Activated B cell treated with CpG ODN at 0.5 μM for 24 hours (primary cell): ENCODE data around the gene PRCC. TPM values are rescaled to one million over a fixed set of nuclear protein-coding genes. Genes with fewer than 3 reads are reported as not detected.

Source experiments
- ATAC-seq: fragments of 200-7000 bp; cut with Tn5 transposase; one replicate; pipeline ENCODE4 v1.10.0; 2021; ENCODE audit warnings: low read depth, mild to moderate bottlenecking, moderate library complexity
- CTCF ChIA-PET: fragments of 350-600 bp; sonication (Branson Sonifier 250); formaldehyde crosslinking; loops from one replicate; lab custom pipeline; 2021; ENCODE audit warnings: antibody characterized with exemption; lab: Charles Lee
- POLR2A ChIA-PET: fragments of 350-600 bp; sonication (Branson Sonifier 250); formaldehyde crosslinking; loops from one replicate; lab custom pipeline; 2021; ENCODE audit warnings: antibody characterized with exemption; lab: Charles Lee
- DNase-seq: peaks from one replicate; pipeline ENCODE4 v3.0.0; 2022
- H3K27ac Mint-ChIP-seq: one replicate; pipeline ENCODE4 v1.8.0; 2020; ENCODE audit warnings: mixed read lengths
- H3K27me3 Mint-ChIP-seq: one replicate; pipeline ENCODE4 v1.8.0; 2021; ENCODE audit warnings: mixed read lengths
- H3K36me3 Mint-ChIP-seq: one replicate; pipeline ENCODE4 v1.8.0; 2021; ENCODE audit warnings: low read depth, mixed read lengths
- H3K4me1 Mint-ChIP-seq: one replicate; pipeline ENCODE4 v1.8.0; 2021; ENCODE audit warnings: mixed read lengths
- H3K4me3 Mint-ChIP-seq: one replicate; pipeline ENCODE4 v1.8.0; 2020; ENCODE audit warnings: mild to moderate bottlenecking, mixed read lengths
- H3K9me3 Mint-ChIP-seq: one replicate; pipeline ENCODE4 v1.8.0; 2020; ENCODE audit warnings: mixed read lengths
- CTCF ChIP-seq: fragments of 200-600 bp; IDR thresholded peaks from one replicate; pipeline ENCODE4 v1.8.0; 2022; ENCODE audit warnings: antibody characterized with exemption, mild to moderate bottlenecking
- intact Hi-C: fragments of 100-400 bp; cut with micrococcal nuclease; formaldehyde crosslinking; loops from one replicate; pipeline ENCODE4 v1.15.1; 2024
- total RNA-seq: library from RNA; stranded (reverse); gene quantifications from 2 replicates; pipeline ENCODE4 v1.2.3, GENCODE V29; 2022

PRCC gene
- total RNA-seq, 1 donor from 2014 or later, result 81.4 TPM

- Mint-ChIP-seq H3K9me3 (no peaks in the 10 kb centered on the region), H3K36me3 (no peaks in the 10 kb centered on the region), H3K4me1 (no peaks in the 10 kb centered on the region), H3K4me3 (no peak overlapping the region), H3K27me3 (peaks cover 32% of the 10 kb centered on the region), H3K27ac (no peak overlapping the region)
- POLR2A ChIA-PET, result no interaction called here
- intact Hi-C loops, result no loop called here
- no peak for TF ChIP-seq CTCF
- CTCF ChIA-PET, result no interaction called here
- DNase-seq (no peak), ATAC-seq (no peak)
Observed at GRCh38 chr1:156828400-156829124, 61.2 kb downstream of the PRCC start.

GRCh38 chr1:156832434-156832833 is 65.1 kb downstream of the PRCC start:
- H3K27me3 Mint-ChIP-seq, result peaks cover 47% of the 10 kb centered on the region
- no peaks in the 10 kb centered on the region for H3K36me3 Mint-ChIP-seq
- intact Hi-C loops, result no loop called here
- no peaks in the 10 kb centered on the region for H3K9me3 Mint-ChIP-seq
- H3K27ac Mint-ChIP-seq, result no peak overlapping the region
- ChIA-PET CTCF (no interaction called here), POLR2A (no interaction called here)
- H3K4me3 Mint-ChIP-seq, result no peak overlapping the region
- TF ChIP-seq CTCF, result no peak
- ATAC-seq (no peak), DNase-seq (no peak)
- H3K4me1 Mint-ChIP-seq, result no peaks in the 10 kb centered on the region

GRCh38 chr1:156833603-156834002 is 66.3 kb downstream of the PRCC start:
- H3K4me1 Mint-ChIP-seq, result no peaks in the 10 kb centered on the region
- H3K27me3 Mint-ChIP-seq, result peaks cover 53% of the 10 kb centered on the region
- DNase-seq (no peak), ATAC-seq (no peak)
- no peaks in the 10 kb centered on the region for H3K9me3 Mint-ChIP-seq
- no peak overlapping the region for H3K4me3 Mint-ChIP-seq
- ChIA-PET CTCF (no interaction called here), POLR2A (no interaction called here)
- intact Hi-C loops, result no loop called here
- no peaks in the 10 kb centered on the region for H3K36me3 Mint-ChIP-seq
- no peak overlapping the region for H3K27ac Mint-ChIP-seq
- TF ChIP-seq CTCF, result no peak

- Mint-ChIP-seq H3K9me3 (no peaks in the 10 kb centered on the region), H3K4me3 (no peak overlapping the region), H3K27me3 (peaks cover 53% of the 10 kb centered on the region), H3K27ac (no peak overlapping the region), H3K4me1 (no peaks in the 10 kb centered on the region), H3K36me3 (no peaks in the 10 kb centered on the region)
- ChIA-PET CTCF (no interaction called here), POLR2A (no interaction called here)
- intact Hi-C loops, result no loop called here
- no peak for TF ChIP-seq CTCF
- DNase-seq (no peak), ATAC-seq (no peak)
Observed at GRCh38 chr1:156834322-156834721, 67.0 kb downstream of the PRCC start.

GRCh38 chr1:156836041-156836654 is 68.8 kb downstream of the PRCC start:
- ATAC-seq (no peak), DNase-seq (no peak)
- intact Hi-C loops, result no loop called here
- Mint-ChIP-seq H3K9me3 (no peaks in the 10 kb centered on the region), H3K36me3 (no peaks in the 10 kb centered on the region), H3K4me1 (no peaks in the 10 kb centered on the region), H3K27ac (no peak overlapping the region), H3K27me3 (peaks cover 51% of the 10 kb centered on the region), H3K4me3 (no peak overlapping the region)
- no peak for TF ChIP-seq CTCF
- CTCF ChIA-PET, result no interaction called here
- POLR2A ChIA-PET, result no interaction called here
